HTR-8/SVneo (cell line): ENCODE measurements around the gene TMEM255B.
"Not testable (repeated sequence)": the region's sequence is repeated elsewhere in the genome, so short reads cannot be mapped to it uniquely, and the experiment has no call there.

Experiments used
- DNase-seq: peaks from one replicate; pipeline ENCODE4 v3.0.0; 2011; ENCODE audit warnings: low spot score, mixed read lengths; ENCODE audit not compliant: insufficient read length
- FAIRE-seq: peaks from 2 replicates; lab custom pipeline; 2011; peaks lifted over from hg19 to GRCh38; lab: Jason Lieb, UNC

TMEM255B gene

DNA sequence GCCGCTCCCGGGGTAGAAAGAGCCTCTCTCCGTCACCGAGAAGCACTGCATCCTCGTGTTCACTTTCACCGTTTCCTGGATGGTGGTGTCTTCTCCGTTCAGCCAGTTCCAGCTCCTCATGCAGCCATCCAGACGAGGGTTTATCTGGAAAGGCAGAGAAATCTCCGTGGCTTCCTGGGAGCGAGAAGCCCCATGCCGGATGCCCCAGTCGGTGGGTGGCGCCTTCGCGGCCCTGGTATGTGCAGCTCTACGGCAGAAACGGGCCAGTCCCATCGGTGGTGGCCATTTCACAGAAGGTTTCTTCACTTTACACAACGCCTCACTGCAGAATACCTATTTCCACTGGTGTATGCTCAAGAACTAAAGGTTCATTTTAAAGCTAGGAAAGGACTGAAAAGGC is 68.0 kb downstream of the TMEM255B start:
- FAIRE-seq = no peak
- DNase-seq = no peak

DNA sequence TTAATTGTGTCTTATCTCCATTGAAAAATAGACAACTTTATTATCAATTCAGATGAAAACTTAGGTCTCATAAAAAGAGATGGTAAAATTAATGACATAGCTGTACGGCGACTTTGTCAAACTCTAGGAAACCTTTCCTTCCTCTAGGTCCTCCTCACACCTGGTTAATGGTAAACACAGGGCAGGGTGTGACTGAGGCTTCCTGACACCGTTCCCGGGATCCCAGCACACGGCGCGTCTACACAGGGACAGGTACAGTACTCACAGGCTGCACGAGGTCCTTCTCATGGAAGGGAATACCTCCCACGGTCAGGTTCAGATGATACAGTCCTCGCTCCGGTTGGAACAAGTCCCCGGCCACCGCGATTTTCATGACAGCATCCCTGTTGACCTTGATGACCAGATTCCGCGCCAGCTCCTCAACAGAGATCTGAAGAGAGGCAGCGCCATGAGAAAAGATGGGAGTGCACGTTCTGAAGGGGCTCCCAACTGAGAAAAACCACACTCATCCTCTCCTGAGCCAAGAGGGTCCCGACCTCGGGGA is 69.3 kb downstream of the TMEM255B start:
- FAIRE-seq (no peak), DNase-seq (no peak)

DNA sequence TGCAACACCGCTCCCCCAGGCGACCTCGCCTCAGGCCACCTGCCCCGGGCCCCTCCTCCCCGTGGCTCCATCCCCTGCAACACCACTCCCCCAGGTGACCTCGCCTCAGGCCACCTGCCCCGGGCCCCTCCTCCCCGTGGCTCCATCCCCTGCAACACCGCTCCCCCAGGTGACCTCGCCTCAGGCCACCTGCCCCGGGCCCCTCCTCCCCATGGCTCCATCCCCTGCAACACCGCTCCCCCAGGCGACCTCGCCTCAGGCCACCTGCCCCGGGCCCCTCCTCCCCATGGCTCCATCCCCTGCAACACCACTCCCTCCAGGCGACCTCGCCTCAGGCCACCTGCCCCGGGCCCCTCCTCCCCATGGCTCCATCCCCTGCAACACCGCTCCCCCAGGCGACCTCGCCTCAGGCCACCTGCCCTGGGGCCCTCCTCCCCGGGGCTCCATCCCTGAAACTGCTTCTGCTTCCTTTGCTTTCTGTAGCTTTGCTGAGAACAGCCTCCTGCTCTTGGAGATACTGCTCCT is 71.5 kb downstream of the TMEM255B start:
- FAIRE-seq, DNase-seq: not testable (repeated sequence)

DNA sequence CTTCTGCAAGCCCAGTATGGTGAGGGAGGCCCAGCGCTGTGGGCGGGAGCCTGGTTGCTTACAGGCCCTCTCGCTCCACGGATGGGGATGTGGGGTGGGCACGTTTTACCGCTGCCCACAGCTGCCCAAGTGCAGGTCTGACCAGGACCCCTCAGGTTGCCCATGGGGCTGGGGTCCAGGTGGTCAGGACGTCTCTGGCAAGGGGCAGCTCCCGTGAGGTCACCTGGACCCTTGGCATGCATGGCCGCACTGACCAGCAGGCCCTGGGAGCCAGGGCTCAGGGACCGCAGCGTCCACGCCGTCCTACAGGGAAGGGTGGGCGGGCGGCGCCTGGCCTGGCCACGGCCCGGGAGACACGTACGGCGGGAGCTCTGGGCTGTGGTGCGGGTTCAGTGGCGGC is 72.0 kb downstream of the TMEM255B start:
- no peak for DNase-seq
- FAIRE-seq = no peak

DNA sequence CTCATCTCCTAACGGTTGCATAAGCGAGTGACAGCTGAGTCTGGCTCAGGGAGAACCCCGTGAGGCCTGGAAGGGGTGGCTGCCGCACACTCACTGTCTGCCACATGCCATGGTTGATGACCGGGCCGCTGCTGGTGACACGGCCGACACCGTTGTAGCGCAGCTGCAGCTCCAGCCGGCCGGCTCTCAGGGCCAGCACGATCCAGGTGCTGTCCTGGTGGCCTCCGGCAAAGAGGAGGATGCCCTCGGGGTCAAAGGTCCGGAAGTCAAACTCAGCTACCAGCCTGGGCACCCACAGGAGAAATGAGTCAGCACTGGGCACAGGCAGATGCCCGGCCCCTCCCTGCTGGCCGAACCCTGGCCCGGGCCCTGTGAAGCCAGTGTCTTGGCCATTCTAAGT is 73.2 kb downstream of the TMEM255B start:
- DNase-seq (no peak), FAIRE-seq (no peak)

DNA sequence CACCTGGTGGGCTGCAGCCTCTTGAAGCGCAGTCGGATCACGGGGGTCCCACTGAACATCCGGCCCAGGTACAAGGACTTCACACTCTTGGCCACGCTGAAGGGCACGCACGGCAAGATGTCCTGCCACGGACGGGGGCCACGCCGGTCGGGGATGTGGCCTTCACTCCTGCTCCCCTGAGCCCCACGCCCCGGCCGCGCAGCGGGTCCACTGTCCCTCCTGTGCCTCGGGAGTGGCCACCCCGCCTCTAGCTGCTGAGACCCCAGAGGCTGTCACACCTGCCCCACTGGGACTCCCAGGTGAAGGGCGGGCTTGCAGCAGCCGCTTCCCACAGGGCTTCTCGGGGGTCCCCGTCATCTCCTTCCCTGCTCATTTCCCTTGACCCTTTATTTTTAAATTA is 73.6 kb downstream of the TMEM255B start:
- FAIRE-seq = no peak
- DNase-seq = no peak

DNA sequence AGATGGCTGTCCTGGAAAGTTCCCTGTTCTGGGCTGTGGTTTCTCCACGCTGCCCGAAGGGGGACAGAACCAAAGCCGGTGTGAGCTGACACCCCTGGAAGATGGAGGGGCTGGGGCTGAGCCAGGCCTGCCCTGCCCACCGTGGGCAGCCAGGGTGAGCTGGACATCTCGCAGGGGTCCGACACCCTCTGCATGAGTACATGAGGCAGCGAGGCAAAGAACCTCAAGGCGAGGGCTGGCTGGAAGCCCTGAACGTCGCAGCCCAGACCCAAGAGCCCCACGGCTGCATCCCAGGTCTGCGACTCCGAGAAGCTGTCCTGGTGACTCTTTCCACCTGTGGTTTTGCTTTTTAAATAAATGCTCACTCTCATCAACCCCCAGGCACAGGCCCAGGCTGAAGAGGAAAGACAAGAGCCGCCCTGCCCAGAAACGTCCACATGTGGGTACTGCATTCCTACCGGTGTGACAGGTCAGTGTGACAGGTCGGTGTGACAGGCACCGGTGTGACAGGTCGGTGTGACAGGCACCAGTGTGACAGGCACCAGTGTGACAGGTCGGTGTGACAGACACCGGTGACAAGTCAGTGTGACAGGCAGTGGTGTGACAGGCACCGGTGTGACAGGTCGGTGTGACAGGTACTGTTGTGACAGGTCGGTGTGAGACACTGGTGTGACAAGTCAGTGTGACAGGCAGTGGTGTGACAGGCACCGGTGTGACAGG is 74.2 kb downstream of the TMEM255B start:
- DNase-seq = no peak
- peak; percentile 91 for FAIRE-seq

DNA sequence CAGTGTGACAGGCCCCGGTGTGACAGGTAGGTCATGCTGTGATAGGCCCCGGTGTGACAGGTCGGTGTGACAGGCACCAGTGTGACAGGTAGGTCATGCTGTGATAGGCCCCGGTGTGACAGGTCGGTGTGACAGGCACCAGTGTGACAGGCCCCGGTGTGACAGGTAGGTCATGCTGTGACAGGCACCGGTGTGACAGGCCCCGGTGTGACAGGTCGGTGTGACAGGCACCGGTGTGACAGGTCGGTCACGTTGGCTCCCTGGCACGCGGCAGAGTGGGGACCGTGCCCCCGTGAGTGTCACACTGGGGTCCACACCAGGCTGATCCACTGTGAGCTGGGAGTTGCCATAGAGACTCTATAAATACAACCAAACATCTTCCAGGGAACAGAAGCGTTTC is 75.0 kb downstream of the TMEM255B start:
- not testable (repeated sequence) for FAIRE-seq

DNA sequence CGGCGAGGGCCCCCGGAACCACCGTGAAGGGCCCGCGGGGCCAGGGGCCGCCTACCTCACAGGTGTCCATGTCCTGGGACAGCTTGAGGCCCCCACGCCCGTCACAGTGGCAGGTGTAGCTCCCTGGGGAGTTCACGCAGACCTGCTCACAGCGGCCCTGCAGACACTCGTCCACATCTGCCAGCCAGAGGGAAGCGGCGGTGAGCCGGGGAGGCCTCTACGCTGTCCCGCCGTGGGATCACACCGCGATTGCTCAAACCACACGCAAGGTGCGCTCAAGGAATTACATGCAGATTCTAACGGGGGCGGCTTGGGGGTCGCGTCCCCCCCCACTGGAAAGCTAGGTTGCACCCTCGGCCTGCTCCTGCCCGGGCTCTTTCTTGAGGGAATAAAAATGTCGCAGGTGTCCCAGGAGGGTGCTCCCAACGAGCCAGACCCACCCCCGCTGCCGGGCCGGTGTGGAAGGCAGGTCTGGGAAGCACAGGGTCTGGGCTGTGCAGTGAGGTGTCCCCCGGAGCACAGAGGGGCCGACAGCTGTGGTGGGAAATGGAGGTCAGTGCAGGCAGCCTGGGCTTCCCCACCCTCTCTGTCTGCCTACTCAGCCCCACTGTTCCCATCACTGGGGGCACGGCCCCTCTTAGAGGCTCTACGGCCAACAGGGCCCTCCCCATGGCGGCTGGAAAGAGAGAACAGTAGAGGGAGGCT is 75.6 kb downstream of the TMEM255B start:
- FAIRE-seq (no peak), DNase-seq (no peak)

More for the DNA sequence above, 75.0 kb downstream of the TMEM255B start:
- DNase-seq = not testable (repeated sequence)

DNA sequence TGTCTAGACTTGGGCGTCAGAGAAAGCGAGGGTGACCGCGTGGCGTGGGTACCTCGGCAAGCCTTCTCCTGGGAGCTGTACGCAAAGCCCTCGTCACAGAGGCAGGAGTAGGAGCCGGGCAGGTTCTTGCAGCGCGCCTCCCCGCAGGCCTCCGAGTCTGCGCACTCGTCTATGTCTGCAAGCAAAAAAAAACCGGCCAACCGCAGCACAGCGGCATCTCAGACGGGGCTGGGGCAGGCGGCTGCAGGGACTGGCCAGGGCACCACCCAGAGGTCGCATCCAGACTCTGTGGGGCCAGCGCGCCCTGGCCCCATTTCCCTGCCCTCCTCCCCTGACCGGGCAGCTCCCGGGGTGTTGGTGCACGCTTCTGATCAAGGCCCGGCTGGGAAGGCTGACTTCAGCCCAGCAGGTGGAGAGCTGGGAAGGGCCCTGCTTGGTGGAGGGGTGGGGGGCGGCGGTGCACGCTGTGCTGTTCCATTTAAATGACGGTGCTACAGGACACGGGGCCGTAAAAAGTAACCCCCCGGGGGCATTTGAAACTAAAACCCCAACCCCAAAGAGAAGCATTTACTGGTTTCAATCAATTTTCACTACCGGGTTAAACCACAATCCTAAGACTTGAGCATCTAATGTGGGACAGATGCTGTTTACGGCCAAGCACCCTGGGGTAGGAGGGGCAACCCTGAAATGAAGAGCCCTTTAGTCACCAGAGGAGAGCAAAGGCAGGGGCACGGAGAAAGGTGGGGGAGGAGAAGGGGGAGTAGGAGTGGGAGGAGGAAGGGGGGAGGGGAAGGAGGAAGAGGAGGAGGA is 76.6 kb downstream of the TMEM255B start:
- no peak for FAIRE-seq
- no peak for DNase-seq

DNA sequence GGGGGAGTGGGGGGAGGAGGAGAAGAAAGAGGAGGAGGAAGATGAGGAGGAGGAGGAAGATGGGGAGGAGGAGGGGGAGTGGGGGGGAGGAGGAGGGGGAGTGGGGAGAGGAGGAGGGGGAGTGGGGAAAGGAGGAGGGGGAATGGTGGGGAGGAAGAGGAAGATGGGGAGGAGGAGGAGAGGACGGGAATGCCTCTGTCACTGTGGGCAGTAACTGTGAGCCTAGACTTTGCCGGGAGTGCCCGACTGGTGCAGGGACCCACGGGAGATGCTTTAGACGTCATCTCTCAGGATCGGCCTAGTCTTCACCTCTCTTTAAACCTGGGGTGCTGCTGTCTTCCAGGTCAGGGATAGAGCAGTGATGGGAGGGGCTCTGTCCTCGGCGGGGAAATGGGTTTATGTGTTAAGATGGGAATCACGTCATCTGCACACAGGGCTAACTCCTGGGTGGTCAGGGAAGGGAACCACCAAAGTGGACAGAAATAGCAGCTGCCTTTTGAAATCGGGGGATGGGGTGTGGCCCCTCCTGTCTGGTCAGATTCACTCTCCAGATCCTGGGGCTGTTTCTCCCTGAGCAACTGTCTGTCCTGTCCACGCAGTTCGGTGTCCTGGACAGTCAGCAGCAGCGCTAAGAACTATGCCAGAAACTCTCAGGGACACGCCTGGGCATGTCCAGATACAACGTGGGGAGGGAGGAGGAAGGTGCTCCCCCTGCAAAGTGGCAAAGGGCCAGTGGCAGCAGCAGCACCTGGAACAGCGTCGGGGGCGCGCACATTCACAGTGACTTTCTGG is 77.9 kb downstream of the TMEM255B start:
- peak; percentile 42 for FAIRE-seq
- DNase-seq = peak; percentile 52

DNA sequence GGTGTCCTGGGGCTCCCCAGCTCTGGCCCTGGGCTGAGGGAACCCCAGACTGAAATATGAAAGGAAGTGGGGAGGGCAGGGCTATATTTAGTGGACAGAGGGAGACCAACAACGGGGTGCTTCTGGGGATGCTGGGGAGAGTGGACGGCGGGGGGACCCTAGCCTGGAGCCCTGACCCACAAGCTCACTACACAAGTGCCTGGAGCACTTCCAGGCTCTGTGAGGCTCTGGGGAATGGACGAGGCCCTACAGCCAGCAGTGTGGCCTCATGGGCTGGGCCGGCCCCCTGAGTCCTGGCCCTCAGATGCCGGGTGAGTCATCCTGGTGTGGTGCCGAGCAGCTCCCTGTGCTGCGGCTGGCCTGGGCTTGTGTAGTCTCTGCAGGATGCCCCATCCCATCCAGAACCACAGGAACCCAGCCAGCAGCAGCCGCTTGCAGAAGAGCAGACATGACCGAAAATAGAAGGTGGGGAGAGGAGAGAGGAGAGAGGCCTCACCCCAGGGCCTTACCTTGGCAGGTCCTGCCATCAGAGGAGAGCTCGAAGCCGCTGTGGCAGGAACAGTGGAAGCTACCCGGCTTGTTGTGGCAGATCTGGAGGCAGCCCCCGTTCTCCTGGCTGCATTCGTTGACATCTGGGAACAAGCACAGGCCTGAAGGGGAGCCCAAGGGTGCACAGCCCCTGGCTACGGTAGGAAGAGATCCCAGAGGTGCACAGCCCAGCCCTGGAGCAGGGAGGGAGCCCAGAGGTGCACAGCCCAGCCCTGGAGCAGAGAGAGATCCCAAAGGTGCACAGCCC is 78.7 kb downstream of the TMEM255B start:
- FAIRE-seq = no peak
- DNase-seq = peak; percentile 83

DNA sequence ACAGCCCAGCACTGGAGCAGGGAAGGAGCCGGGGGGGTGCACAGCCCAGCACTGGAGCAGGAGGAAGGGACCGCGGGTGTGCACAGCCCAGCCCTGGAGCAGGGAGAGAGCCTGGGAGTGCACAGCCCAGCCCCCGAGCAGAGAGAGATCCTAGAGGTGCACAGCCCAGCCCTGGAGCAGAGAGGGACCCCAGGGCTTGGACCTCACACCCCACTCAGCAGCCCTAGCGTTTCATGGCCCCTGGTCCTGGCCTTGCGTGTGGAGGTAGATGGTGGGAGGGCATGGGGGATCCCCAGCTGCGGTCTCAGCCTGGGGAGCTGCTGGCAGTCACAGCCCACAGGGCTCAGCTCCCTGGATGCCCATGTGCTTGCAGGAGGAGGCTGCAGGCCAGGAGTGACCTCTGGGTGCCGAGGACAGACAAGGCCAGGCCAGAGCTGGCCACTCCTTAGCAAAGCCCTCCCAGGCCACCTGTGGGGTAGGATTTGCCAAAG is 79.7 kb downstream of the TMEM255B start:
- DNase-seq (no peak), FAIRE-seq (no peak)

DNA sequence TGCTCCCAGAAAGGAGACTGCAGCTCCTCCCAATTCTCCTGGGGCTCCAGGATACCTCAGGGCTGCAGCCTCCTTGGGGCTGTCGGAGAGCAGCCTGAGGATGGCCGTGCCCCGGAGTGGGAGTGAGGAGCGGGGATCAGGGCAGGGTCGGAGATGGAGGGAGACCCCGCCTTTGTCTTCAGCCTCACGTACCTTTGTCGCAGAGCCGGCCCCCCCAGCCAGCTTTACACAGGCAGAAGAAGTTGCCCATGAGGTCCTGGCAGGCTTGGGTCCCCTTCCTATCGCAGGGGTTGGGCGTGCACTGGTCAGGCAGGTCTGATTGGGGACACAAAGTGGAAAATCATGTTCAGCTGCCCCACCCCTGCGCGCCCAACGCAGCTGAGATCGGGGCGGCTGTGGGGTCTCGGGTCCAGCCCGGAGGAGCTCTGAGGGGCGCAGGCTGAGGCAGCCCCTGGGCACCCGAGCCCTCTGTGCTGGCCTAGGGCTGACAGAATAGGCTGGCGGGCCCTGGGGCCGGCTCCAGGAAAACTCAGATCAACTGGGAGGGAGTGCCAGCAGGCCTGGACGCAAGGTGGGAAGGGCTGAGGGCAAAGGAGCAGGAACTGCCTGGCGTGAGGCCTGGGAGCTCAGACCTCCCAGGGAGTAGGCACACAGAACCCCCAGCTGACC is 80.6 kb downstream of the TMEM255B start:
- no peak for FAIRE-seq

DNA sequence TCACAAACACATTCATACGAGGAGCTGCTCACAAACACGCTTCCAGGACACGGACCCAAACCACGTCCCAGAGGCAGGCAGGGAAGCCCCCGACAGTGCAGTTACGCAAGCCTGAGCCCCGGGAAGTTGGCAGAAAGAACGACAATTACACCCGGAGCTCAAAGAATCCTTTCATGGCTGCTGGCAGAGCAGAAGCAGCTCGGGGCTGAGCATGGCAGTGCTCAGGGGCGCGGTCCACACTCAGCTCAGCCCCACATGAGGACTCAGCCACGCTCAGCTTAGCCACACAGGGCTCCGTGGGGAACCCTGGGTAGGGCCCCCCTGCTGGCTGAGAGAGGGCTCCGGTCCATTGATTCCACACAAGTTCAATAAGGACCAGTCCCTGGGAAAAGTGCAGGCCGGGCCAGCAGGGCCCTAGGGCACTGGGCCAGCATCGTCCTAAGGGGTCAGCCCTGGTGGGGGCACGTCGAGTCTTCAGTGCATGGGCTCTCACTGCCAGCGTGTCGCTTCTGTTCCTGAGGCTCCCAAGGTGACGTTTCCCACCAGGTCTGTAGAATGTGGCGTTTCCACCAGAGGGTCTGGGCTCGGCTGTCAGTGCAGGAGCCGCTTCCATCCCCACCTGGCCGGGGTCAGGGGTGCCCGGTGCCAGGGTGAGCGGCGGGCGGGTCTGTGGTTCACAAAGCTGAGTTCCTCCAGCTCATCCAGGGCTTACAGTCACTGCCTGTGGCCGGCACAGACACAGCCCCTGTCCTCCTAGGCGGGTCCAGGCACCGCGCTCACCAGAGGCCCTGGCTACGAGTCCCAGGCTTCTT is 81.7 kb downstream of the TMEM255B start:
- no peak for DNase-seq
- FAIRE-seq = no peak

More for the DNA sequence above, 80.6 kb downstream of the TMEM255B start:
- DNase-seq = no peak

DNA sequence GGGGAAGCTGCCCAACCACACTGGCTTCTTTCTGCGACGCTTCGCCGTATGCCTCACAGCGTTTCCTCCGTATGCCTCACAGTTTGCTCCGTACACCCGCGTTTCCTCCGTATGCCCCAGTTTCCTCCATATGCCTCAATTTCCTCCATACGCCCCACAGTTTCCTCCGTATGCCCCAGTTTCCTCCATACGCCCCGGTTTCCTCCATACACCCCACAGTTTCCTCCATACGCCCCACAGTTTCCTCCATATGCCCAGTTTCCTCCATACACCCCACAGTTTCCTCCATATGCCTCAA is 82.3 kb downstream of the TMEM255B start:
- FAIRE-seq (no peak), DNase-seq (no peak)

DNA sequence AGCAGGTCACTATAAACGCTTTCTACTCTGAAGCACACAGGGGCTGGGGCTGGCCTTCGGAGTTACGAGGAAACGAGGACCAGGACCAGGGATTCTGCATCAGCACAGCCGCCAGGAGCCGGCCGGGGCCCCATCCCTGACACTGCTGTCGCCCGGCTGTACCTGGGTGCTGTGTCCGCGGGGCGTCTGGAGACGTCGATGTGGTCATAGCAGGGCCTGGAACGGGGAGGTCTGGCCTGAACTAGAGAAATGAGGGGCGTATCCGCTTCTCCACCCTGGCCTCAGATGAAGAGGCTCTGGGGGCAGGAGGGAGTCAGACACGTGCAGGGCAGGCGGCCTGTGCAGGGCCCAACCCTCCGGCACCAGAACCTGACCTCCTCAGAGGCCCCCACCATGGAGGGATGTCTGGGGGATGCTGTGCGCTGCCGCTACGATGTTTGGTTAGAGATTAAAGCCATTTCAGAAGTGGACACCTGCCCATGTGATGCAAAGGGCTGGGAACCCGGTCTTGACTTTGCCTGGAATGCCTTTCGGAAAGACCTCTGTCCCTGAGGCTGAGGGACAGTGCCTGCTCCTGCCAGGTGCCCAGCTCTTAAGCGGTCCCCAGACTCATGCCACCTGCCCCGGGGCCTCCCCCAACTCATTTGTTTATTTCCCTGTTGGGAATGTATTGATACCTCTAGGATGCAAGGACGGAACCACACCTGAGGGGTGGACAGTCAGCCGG is 83.5 kb downstream of the TMEM255B start:
- FAIRE-seq (no peak), DNase-seq (no peak)
